NCI-H345 treated with DMSO at 0.1 percent for 48 hours (cell line): ENCODE measurements around the gene TRPM5.

Source experiments
- DNase-seq: peaks from one replicate; lab custom pipeline; 2025; ENCODE audit not compliant: unreplicated experiment; lab: John Stamatoyannopoulos, UW

The TRPM5 gene

GRCh38 chr11:2406878-2407410 lies 37.4 kb downstream of the TRPM5 start:
- no peak for DNase-seq

- no peak for DNase-seq
Measured at GRCh38 chr11:2406451-2406850, 37.9 kb downstream of the TRPM5 start.

GRCh38 chr11:2404735-2405196 lies 39.5 kb downstream of the TRPM5 start:
- DNase-seq: no peak

- DNase-seq: no peak
Measured at GRCh38 chr11:2402890-2403645, 41.2 kb downstream of the TRPM5 start.

- no peak for DNase-seq
Measured at GRCh38 chr11:2402106-2402505, 42.2 kb downstream of the TRPM5 start.

- no peak for DNase-seq
Measured at GRCh38 chr11:2401436-2401984, 42.8 kb downstream of the TRPM5 start.

- DNase-seq: no peak
Measured at GRCh38 chr11:2400762-2401435, 43.4 kb downstream of the TRPM5 start.

GRCh38 chr11:2400069-2400761 lies 44.1 kb downstream of the TRPM5 start, which contains the start of gene TSSC4:
Gene TSSC4 (plus strand): TSS chr11:2400750. CDS start chr11:2402634, 1,884 bp downstream.
- DNase-seq: peak; percentile 99

- no peak for DNase-seq
Measured at GRCh38 chr11:2399488-2400068, 44.7 kb downstream of the TRPM5 start.

- no peak for DNase-seq
Measured at GRCh38 chr11:2398664-2399355, 45.5 kb downstream of the TRPM5 start.

GRCh38 chr11:2397005-2397404 lies 47.3 kb downstream of the TRPM5 start:
- DNase-seq: no peak

- no peak for DNase-seq
Measured at GRCh38 chr11:2396471-2396870, 47.8 kb downstream of the TRPM5 start.

- no peak for DNase-seq
Measured at GRCh38 chr11:2395856-2396255, 48.5 kb downstream of the TRPM5 start.

GRCh38 chr11:2395211-2395730 lies 49.0 kb downstream of the TRPM5 start:
- no peak for DNase-seq

GRCh38 chr11:2394818-2395105 lies 49.6 kb downstream of the TRPM5 start:
- no peak for DNase-seq
